ENCODE measurements around the gene ITPKB.
A peak's percentile ranks its signal among the peaks of the same experiment; 100 is the strongest.

Gene ITPKB

DNA sequence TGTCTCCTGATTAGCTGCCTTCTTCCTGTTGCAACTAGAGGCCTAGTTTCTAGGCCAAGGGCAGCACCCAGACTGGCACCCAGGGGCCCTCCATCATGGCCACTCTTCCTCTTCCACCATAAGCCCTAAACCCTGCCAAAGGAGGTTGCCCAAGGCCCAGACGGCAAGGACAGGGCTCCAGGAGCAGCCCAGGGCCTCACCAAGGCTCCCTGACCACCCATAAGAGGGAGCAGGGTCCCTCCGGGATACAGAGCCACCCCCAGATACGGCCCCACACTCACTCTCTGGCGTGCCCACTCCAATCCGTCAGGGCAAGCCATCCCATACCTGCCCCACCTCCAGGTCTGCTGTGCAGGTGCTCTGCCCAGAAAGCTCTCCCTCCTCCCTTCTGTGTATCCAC, 79.9 kb downstream of the ITPKB start:
- no peak for DNase-seq (ENCODE audit: insufficient read length, low spot score)
- FAIRE-seq, result no peak
- TF ChIP-seq TAF1 (IDR thresholded peaks at IDR 0.05; ENCODE audit: low read depth, low read length) (no peak), POLR2A (IDR thresholded peaks at IDR 0.05; ENCODE audit: low read depth, low read length) (no peak), POU2F2 (IDR thresholded peaks at IDR 0.05; ENCODE audit: low read depth, low read length) (no peak), SPI1 (IDR thresholded peaks at IDR 0.05; ENCODE audit: low read depth, low read length) (no peak)

DNA sequence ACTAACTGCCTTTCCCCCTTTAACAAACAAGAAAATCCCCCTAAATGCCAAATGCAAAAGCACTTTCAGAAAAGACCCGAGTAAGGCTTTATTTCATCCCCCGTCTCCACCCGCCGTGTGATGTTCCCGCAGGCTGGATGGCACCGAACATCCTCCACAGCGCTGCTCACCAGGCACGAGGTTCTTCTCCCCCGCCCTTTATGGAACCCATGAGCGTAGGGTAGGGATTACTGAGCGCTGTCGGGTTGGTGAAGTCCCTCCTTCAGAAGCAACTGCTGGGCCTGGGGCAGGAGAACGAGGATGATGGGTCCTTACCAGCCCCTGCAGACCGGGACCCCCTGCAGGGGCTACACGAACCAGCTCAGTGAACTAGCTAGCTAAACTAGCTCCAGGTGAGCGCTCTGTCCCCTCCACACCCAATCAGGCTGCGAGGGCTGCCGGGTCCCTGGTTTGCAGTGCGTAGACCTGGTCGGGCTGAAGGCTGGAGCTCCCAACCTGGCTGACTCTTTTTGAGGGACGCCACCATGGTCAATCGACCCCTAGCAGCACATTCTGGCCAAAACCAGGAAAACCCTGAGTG, 80.4 kb downstream of the ITPKB start:
- TF ChIP-seq POU2F2 (IDR thresholded peaks at IDR 0.05; ENCODE audit: low read depth, low read length) (no peak), PAX5 (IDR thresholded peaks at IDR 0.05; ENCODE audit: insufficient read depth, low read length, severe bottlenecking) (no peak), SPI1 (IDR thresholded peaks at IDR 0.05; ENCODE audit: low read depth, low read length) (no peak), POLR2AphosphoS5 (IDR thresholded peaks at IDR 0.05; ENCODE audit: low read depth, low read length) (no peak), POLR2A (IDR thresholded peaks at IDR 0.05; ENCODE audit: low read depth, low read length) (no peak), TAF1 (IDR thresholded peaks at IDR 0.05; ENCODE audit: low read depth, low read length) (no peak)
- FAIRE-seq, result no peak
- DNase-seq (ENCODE audit: insufficient read length, low spot score), result no peak

DNA sequence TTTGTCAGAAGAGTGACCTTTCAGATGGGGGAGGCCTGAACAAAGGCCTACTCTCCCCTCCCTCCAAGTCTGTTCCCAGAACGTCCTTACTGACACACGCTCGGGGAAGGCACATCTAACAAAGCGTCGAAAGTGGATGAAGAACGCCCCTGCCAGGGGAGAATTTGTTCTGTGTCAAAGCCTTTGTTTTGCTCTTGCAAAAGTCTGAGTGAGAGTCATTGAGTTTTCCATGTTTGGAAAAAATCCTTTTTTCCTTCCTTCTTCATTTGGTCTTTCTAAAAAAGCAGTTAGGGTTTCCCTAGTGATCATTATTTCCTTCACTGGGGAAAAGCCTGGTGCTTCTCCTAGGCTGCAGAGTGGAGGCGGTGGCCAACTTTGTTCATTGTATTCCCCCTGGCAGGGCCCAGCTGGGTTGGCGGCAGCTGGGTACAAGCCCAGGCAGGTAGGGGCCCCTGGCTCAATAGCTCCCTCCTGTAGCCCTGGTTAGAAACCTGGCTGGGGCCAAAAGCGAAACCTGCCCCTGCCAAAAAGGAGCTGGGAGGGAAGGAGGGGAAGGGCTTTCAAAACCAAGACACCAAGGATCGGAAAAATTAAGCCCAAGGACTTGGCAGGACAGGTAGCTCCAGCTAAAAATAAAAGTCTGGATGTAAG, 81.1 kb downstream of the ITPKB start:
- DNase-seq (ENCODE audit: insufficient read length, low spot score), result no peak
- no peak for FAIRE-seq
- TF ChIP-seq PAX5 (IDR thresholded peaks at IDR 0.05; ENCODE audit: insufficient read depth, low read length, severe bottlenecking), result no peak

DNA sequence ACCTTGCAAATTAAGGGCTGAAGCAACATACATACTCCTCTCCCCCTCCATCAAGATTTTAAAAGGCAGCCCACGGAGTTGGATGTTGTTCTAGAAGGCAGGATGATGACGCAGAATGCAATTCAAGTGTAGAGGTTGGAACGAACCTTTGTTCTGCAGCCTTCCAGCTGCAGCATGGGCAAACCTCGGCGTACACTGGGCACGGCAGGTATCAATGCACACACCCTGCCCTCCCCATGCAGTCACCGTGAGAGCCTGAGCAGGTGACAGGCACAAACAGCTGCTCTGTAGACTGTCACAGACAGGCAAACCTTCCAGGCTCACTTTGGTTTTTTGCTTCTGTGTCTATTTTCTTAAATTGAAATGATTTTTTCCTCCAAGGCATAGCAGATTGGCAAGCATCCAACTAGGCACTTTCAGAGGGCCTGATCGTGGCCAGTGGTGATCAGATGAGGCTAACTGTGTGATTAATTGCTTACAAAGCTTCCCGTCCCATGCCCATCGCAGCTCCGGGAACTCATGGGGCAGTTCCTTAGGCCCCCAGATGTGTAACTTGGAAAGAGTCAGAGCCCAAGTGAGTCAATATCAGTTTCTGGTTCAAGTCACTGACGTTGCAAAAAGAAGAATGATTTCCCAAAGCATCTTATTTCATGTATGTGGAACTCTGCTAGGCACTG, 82.3 kb downstream of the ITPKB start:
- FAIRE-seq (peak; percentile 79), DNase-seq (ENCODE audit: insufficient read length, low spot score) (no peak)
- TF ChIP-seq POLR2AphosphoS5 (IDR thresholded peaks at IDR 0.05; ENCODE audit: low read depth, low read length) (no peak), SPI1 (IDR thresholded peaks at IDR 0.05; ENCODE audit: low read depth, low read length) (no peak), POLR2A (IDR thresholded peaks at IDR 0.05; ENCODE audit: low read depth, low read length) (no peak), TAF1 (IDR thresholded peaks at IDR 0.05; ENCODE audit: low read depth, low read length) (no peak), POU2F2 (IDR thresholded peaks at IDR 0.05; ENCODE audit: low read depth, low read length) (no peak), PAX5 (IDR thresholded peaks at IDR 0.05; ENCODE audit: insufficient read depth, low read length, severe bottlenecking) (no peak)

DNA sequence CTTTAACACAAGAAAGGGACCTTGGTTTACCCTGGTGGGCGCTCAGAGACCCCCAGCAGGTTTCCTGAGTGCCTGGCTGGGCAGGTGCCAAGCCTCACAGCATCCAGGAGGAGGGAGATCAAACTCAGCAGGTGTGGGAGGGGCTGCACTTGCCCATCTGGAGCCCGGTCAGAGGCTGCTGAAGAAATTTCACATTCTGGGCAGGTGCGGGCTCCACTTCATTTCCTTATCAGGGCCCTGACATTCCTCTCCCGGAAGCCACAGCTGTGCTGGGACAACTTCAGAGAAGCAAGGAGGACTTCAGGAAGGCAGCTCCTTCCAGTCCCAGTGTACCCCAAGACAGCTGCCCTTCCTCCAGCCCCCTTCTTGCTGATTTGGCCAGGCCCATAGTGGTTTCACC, 82.9 kb downstream of the ITPKB start:
- TF ChIP-seq POU2F2 (IDR thresholded peaks at IDR 0.05; ENCODE audit: low read depth, low read length) (no peak), PAX5 (IDR thresholded peaks at IDR 0.05; ENCODE audit: insufficient read depth, low read length, severe bottlenecking) (no peak), POLR2A (IDR thresholded peaks at IDR 0.05; ENCODE audit: low read depth, low read length) (no peak), POLR2AphosphoS5 (IDR thresholded peaks at IDR 0.05; ENCODE audit: low read depth, low read length) (no peak), SPI1 (IDR thresholded peaks at IDR 0.05; ENCODE audit: low read depth, low read length) (no peak), TAF1 (IDR thresholded peaks at IDR 0.05; ENCODE audit: low read depth, low read length) (no peak)
- FAIRE-seq, result no peak
- no peak for DNase-seq (ENCODE audit: insufficient read length, low spot score)

DNA sequence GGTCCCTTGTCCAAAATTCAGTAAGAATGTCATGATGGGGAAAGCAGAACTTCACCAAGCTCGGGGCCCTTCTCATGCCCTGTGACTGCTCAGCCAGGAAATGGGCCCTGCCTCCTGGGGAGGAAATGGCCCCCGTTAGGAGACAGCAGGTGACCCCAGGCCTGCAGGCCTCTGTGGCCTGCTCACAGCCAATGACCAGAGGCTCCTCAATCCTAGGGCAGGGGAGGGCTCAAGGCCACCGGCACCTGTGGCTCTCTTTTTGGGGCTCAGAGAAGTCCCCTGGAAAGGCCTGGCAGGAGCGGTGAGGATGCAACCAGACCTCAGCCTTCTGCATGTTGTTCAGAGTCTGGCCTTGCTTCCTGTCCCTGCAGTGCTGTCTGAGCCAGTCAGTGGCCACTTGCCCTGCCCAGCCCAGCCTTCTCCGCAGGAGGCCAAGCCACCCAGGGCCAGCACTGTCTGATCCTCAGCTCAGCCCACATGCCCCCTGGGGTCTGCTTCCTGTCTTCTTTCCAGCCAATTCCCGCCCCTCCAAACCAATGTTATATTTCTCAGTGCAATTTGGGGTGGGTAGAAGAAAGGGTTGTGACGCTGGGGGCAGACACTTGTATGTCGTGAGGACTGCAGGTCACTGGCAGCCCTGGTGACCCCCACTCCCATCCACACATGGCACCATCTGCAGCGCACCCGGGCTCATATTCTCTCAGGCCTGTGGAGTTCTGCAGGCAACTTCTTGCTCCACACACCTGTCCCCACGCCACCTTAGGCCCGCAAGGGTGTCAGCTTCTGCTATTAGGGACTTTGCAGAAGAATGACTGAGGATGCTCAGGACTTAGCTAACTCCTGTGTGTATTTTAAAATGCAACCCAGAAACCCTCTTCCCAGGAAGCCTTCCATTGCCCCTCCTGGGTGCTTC, 83.6 kb downstream of the ITPKB start:
- peak; percentile 77 for FAIRE-seq
- TF ChIP-seq SPI1 (IDR thresholded peaks at IDR 0.05; ENCODE audit: low read depth, low read length), result no peak
- DNase-seq (ENCODE audit: insufficient read length, low spot score), result no peak

DNA sequence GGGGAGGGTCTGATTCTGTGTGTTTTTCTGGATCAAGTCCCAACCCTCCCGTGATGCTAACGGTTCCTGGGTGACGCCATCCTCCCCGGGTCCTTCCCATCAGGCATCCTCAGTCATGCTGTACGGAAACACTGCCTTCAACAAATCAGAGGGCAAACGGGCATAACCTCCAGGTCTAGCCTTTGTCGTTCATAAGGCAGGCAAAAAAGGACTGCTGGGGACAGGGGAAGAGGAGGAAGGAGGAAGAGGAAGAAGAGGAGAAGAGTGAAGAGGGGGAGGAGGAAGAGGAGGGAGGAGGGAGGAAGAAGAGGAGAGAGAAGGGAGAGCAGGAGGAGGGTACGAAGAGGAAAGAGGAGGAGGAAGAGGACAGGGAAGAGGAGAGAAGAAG, 84.4 kb downstream of the ITPKB start:
- TF ChIP-seq SPI1 (IDR thresholded peaks at IDR 0.05; ENCODE audit: low read depth, low read length) (no peak), TAF1 (IDR thresholded peaks at IDR 0.05; ENCODE audit: low read depth, low read length) (no peak), POLR2AphosphoS5 (IDR thresholded peaks at IDR 0.05; ENCODE audit: low read depth, low read length) (no peak), POU2F2 (IDR thresholded peaks at IDR 0.05; ENCODE audit: low read depth, low read length) (no peak), PAX5 (IDR thresholded peaks at IDR 0.05; ENCODE audit: insufficient read depth, low read length, severe bottlenecking) (no peak), POLR2A (IDR thresholded peaks at IDR 0.05; ENCODE audit: low read depth, low read length) (no peak)
- FAIRE-seq (peak; percentile 80), DNase-seq (ENCODE audit: insufficient read length, low spot score) (no peak)

DNA sequence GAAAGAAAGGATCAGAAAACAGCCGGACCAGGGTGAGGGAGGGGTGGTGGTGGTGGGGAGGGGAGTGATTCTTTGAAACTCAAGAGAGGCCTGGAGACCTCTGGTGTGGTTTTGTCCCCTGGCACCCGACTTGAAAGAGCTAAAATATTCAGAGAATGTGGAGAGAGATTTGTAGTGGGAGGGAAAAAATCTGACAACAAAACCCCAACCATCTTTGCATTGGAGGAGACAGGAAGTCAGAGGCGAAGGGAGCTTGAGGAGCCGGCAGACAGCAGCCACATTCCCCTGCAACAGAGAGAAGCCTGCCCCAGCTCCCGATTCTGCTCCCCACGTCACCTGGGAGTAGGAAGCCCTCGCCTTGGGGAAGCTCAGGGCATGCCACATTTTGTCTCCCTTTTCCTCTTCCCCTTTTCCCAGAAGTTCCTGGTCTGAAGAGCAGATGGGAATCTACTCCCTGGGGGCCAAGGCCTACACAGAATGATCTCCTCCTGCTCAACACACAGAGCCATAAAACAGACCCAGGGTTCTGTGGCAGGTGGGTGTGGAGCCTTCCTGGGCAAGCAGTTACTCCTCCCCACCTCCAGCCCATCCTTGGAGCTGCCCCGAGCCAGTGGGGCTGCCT, 84.9 kb downstream of the ITPKB start:
- TF ChIP-seq POLR2AphosphoS5 (IDR thresholded peaks at IDR 0.05; ENCODE audit: low read depth, low read length) (no peak), SPI1 (IDR thresholded peaks at IDR 0.05; ENCODE audit: low read depth, low read length) (0 out of 2 replicates have a peak, but pooled peaks have one; percentile 5), POLR2A (IDR thresholded peaks at IDR 0.05; ENCODE audit: low read depth, low read length) (no peak), TAF1 (IDR thresholded peaks at IDR 0.05; ENCODE audit: low read depth, low read length) (no peak)
- peak; percentile 55 for FAIRE-seq
- DNase-seq (ENCODE audit: insufficient read length, low spot score), result no peak

DNA sequence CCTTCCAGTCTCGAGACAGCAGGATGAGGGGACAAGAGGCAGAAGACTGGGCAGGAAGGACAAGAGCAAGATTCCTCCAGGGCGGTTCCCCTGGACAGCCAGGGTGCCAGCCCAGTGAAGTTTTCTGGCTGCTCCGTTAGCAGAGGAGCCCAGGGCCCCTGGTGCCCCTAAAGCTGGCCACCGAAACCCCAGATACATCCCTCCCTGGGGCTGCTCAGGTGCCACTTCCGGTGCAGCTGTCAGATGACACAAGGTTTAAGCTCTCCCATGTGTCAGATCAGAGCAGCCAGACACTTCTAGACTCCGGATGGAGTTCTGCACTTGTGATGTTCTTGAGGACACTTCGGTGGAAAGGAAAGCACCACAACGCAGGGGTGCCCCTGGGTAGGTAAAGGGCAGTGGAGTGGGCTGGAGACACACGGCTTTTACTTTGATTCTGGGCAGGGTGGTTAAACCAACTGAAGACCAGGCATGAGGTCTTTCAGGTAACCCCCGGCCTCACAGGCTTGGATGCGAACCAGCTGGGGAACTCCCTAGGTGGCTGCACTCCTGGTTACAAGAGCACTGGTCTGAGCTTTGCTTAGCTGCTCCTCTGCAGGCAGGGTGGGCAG, 85.7 kb downstream of the ITPKB start:
- DNase-seq (ENCODE audit: insufficient read length, low spot score) (no peak), FAIRE-seq (peak; percentile 94)
- peak; percentile 33; the same call in 1 of the 2 replicates for TF ChIP-seq POU2F2 (IDR thresholded peaks at IDR 0.05; ENCODE audit: low read depth, low read length)
- no peak for TF ChIP-seq TAF1 (IDR thresholded peaks at IDR 0.05; ENCODE audit: low read depth, low read length)

Data from GM12891 (cell line).